GM19372 (cell line): Measurements from ENCODE around the gene NRROS.
A peak's percentile ranks its signal among the peaks of the same experiment; 100 is the strongest.
"Not testable (repeated sequence)": the region's sequence is repeated elsewhere in the genome, so short reads cannot be mapped to it uniquely, and the experiment has no call there.

Source experiments
- ATAC-seq: cut with Tn5 transposase; IDR thresholded peaks from one replicate; pipeline ENCODE4 v1.9.1; 2021; ENCODE audit warnings: mild to moderate bottlenecking, low read depth, moderate library complexity; ENCODE audit not compliant: unreplicated experiment

NRROS gene

DNA sequence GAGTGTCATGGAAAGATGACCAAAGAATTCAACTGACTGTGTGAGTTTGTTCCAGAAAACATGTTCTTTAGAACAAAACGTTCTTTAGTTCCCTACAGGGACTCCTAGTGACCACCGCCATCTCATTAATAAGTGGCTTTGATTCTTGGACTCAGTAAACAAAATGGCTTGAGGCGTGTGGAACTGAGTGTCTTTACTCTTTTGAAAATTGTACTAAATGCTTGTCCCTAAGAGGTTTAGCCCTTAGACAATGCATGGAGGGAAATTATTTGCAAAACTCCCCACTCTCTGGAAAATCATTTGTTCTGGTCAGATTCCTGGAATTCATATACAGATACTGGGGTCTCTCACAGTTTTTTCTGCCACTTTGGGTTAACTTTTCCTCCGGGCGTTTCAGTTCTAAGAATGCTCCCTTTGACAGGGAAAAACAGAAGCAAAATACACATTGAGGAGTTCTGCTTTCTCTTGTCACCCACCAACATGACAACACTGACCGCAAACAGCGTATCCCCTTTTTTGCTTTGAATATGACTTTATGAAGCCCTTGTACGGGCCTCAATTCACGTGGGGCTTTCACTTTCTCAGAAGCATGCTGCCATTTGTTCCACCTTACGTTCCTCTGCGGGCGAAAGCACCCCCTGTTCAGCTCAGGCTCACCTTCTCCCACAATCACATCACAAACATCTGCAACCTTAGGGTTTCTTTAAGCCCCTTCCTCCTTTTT, 15.3 kb upstream of the NRROS start:
- ATAC-seq: no peak

DNA sequence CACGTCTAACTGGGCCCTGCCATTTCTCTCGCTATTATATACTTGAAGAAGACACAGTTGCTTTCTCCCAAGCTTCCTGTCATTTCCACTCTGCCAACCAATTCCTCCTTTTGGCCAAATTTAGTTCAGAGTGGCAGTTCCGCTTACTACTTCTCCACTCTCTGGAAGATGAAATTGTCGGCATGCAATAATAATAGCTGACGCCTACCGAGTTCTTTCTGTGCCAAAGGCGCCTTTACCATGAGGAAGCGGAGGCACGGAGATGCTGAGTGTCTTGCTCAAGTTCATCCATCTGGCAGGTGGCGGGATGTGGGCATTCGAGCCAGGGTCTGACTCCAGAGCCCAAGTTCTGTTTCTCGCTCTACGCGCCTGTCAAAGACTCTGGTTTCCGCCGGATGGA, 14.6 kb upstream of the NRROS start:
- ATAC-seq: no peak

DNA sequence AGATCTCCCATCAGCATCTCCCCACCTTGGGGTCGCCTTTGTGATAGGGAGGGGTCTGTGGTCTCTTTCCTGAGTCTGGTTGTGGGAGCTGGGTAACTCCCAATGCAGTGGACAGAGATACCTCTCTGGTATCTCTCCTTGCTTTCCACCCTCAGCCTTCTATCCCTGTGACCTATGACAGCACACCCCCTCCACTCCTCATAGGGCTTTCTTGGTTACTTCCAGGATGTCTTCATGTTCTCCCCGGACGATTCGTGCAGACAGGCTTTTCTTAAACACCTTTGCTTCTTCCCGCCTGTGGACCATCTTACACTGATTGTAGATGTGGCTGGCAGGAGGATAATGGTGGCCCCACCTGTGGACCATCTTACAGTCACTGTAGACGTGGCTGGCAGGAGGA, 14.2 kb upstream of the NRROS start:
- no peak for ATAC-seq

DNA sequence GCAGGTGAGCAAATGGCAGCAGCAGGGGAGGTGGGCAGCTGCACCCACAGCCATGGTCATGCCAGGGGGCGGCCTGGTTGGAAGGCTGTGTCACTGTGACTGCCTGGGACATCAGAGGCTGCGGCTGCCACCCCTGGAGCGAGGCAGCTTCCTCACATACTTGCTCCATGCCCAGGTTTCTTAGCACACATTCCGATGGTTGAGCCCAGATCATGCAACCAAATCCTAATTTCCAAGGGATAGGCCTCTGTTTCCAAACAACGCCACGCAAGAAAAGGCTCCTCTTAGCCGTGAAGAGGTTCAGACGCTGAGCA, 11.6 kb upstream of the NRROS start:
- ATAC-seq: no peak

DNA sequence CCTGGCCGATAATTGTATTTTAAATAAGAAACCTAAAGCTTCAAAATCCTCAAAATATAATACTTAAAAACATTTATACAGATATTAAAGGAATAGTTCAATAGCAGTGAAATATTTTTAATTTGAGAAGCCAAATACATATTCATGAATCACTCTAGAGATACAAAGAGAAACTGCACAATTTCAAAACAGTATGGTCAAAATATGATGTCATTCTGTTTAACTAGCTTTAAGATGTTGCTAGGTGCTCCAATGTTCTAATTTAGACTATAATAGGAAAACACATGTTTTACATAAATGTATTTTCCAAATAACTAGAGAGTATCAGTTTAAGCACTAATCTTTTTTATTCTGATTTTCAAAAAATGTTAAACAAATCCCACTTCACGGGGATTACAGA, 10.3 kb upstream of the NRROS start:
- no peak for ATAC-seq

DNA sequence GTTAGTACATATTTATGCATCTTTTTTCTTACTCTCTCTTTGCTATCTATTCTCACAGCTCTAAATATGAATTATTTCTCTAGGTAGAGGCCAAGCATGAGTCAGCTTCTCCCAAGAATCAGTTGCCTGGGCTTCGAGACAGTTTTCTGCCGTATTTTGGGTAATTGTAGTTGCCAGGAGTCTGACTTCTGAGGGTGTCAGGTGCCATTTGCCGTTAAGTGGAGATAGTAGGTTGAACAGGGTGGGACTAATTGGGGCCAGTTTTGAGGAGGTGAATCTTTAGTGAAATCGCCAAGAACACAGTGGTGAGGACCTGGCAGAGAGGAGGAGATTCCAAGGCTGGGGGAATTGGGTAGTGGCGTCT, 7.8 kb upstream of the NRROS start:
- ATAC-seq: no peak

DNA sequence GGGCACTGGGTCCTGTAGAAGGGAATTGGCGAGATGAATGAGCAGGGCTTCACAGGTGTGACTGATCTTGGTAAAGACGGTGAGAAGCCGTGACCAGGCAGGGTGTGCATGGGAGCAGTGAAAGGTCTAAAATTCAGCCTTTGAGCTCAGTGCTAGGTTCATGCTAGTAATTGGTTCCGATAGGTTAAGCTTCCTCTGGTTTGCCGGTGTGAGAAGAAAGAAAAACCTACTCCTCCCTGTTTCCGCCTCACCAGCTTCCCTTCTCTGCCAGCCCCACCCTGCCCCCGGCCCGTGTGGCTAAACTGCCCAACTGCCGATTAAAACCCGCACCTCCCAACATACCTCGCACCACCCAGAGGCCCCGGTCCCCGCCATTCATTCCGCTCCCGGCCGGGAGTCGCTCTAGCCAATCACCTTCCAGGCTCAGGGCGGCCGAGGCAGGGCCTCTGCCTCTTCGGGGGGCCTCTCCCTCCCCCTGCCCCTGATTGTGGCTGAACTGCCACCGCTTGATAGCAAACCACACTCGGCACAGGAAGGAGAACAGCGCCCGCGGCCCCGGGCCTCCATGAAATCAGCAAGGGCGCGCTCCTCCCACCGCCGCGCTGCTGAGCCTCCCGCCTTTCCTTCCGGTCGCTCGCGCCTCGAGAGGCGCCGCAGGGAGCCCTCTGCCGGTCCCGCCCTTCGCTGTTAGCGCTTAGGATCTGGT, 7.3 kb upstream of the NRROS start:
- peak; percentile 74 for ATAC-seq

DNA sequence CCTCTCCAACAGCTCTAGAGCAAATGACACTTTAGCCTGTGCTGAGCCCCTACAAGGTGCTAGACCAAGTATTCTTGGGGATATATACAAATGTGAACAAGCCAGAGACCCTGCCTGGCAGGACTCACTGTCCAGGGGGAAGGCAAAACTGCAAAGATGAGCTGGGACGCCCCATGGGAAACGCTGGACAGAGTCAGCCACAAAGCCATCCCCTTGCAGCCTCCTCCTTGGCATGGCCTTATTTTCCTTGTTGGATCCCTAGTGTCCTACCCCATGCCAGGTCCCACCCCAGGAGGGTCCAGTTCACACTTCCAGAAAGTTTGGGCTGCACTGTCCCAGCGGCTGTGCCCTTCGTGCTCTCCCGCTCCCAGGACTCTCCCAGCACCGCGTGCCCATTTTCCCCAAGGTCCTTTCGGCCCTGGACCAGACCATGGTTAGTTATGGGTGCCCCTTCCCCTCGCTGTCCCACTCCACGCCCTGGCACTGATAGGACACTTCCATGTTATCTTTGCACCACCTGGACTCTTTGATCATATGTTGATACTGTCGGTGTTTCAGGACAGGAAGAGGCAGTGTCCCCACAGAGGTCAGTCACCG, 5.8 kb upstream of the NRROS start:
- ATAC-seq: no peak

DNA sequence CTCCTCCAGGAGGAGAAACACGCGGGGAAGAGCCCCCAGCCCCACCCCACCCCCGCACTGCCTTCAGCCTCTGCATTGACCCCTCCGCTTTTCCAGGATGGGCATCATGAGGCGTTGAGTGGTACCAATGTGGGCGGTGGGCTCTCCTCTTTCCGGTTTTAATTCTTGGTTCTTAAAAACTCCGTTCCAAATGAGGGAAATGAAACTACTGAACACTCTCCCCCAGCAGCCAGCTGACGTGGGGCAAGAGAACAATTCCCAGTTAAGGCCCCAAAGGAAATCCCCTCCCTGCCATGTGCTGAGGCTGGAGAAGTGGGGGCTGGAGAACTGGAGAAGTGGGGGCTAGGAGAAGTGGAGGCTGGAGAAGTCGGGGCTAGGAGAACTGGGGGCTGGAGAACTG, 5.3 kb upstream of the NRROS start:
- no peak for ATAC-seq

DNA sequence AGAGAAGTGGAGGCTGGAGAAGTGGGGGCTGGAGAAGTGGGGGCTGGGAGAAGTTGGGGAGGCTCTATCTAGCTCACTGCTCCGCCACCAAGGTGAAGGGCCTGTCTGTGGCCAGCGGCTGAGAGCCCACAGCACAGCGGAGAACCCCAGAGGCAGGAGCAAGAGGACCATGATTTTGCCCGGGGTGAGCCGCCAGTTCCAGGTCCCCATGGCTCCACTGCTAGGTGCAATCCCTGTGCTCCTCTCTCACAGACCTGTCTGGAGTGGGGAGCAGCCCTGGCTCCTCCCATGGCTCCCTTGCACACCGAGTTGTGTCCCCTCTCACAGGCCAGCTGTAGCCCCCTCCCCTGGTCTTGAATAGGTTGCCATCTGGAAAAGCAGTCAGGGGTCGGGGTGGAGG, 4.7 kb upstream of the NRROS start:
- no peak for ATAC-seq

DNA sequence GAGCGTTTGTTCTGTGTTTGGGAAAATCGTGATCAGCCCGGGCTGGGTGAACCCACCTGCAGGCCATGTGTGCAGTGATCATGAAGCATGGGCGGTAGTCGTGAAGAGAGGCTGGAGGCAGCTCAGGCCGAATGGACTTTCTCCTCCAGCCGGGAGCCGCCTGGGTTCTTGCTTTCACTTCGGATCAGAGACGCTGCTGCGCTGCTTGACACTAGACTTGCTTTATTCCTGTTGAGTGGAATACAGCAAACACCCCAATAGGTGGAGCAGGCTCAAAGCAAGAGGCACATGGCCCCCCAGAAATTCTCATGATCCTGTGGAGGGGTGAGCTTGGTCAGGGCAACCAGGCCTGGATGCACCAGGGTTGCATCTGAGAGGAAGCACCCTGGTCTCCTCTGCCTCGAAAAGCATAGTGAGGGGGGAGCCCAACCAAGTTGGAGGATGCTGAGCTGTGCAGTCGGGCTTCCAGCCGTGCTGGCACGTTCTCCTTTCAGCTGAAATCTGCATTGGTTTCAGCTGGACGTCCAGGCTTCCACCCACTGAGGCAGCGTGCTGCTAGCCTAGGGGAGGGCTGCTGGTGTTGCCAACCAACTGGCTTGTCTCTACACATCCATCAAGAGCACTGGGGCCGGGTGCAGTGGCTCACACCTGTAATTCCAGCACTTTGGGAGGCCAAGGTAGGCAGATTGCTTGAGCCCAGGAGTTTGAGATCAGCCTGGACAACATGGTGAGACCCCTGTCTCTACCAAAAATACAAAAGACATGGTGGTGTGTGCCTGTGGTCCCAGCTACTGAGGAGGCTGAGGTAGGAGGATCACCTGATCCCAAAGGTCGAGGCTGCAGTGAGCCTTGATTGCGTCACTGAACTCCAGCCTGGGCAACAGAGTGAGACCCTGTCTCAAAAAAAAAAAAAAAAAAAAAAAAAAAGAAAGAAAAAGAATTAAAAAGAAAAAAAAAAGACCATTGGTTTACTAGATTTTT, 2.8 kb upstream of the NRROS start:
- no peak for ATAC-seq

DNA sequence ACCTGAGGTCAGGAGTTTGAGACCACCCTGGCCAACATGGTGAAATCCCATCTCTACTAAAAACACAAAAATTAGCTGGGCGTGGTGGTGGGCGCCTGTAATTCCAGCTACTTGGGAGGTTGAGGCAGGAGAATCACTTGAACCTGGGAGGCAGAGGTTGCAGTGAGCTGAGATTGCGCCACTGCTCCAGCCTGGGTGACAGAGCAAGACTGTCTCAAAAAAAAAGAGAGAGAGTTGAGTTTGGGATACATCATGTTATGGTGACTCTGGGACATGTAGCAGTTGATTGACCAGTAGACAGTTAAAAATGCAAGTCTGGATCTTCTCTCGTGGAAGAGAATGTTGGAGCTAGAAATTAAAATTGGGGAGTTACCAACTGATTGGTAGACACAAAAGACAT, 1.6 kb upstream of the NRROS start:
- ATAC-seq: not testable (repeated sequence)

DNA sequence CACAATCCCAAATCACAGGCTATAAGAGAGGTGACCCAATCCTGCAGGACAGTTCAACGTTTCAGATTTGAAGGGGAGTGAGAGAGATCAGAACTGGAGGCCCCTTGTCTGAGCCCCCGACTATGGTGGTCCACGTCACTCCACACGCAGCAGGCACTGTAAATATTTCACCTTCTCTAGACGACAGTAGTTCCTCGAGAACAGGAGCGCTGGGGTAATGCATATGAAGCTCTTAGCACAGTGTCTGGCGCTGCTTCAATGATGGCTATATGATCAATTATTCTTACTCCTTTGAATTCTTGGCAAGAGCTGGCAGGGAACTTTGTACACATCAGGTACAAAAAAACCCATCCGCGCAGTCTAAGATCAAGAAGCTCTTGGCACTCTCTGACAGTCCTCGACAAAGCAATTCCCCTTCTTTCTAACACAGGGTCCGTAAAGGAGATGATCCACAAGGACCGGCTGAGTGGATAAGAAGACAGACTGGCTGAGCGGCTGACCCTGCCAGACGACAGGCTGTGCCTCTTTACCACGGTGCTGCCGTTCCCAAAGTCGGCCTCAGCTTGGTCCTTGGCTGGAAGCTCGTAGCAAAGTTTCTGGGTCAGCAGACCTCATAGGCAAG, 522 bp upstream of the NRROS start:
- ATAC-seq: no peak

DNA sequence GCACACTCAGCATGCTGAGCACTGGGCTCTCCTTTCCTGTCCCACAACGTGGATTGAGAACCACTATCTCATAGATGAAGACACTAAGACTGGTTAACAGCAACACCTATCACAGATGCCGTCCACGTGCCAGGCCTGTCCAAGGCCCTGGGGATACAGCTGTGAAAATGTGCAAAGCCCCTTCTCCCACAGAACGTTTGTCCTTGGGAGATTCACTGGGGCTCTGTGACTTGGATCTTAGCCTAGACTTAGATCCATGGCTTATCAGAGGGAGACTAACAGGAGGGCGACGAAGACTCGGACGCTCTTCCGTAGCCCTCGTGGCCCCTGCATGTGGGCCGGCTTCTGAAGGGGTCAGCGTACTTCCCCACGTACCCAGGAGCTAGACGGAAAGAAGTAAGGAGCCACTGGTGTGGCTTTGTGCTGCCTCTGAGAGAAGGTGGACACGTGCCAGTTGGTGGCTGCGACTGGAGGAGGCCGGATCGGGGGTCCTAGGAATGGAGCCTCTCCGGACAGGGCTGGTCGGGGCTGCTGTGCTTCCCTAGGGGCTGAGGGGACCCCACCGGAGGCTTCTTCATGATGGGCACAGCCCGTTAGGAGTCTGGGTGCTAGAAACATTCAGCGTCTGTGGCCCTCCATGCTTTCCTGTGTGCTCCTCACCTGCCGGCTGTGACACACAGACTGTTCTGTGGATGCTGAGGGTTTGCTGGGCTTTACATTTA, 964 bp downstream of the NRROS start:
- no peak for ATAC-seq

DNA sequence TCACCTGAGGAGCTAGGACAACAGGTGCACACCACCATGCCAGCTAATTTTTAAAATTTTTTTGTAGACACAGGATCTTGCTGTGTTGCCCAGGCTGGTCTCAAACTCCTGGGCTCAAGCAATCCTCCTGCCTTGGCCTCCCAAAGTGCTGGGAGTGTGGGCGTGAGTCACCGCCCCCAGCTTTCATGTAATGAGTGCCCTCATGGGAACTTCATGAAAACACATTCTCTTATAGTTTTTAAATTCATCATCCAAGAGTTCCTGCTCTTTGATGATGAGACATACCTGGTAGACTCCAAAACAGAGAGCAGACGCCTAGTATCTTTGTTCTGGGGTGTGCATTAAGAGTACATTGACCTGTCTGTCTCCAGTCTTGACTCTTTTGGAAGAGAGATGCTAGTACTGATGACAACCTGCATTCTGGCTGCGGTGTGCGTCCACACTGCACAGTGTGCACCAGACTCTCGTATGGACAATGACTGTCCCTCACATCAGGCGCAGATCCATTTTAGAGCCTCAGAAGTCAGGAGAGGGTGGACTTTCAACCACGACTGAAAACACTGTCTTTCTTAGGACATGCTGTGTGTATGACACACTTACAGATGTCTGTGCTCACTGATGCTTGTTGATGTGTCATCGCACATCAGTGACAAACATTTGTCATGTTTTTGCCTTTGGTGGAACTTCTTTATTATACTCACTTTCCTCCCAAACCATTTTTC, 2.0 kb downstream of the NRROS start:
- ATAC-seq: no peak

DNA sequence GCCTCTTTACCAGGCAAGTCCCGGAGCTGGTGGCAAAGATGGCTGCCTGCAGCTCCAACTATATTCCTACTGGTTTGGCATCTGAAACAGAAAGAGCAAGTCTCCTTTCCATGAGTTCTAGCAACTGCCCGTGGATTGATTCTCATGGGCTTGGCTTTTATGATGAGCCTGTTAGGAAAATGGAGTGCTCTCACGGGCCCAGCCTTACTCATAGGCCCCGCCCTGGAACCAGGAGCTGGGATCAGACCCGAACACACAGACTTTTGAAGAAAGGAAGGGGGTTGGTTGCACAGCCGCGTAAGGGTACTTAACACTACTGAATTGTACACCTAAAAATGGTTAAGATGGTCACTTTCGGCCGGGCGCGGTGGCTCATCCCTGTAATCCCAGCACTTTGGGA, 2.9 kb downstream of the NRROS start:
- no peak for ATAC-seq

DNA sequence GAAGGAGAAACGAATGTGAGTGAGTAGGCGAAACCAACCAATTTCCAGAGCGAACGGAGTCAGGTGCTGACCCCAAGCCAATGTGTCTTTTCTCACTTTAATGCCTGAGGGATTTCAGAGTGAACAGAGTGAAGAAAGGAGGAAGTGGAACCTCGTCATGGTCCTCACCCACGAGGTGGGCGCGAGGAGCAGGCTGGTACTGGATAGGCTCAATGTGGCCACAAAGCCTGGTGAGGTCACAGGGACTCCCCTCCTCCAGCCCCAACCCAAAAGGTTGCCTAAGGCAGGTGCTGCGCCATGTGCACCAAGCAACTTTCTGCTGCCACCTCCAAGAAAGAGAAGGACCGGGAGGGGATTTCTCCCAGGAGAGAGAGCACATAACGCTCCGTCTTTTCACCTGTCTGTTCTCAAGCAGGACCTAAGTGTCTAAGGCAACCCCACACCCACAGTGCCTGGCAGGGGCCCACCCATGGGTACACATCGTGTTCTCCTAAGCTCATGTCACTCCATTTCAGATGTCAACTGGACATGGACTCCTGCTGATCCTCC, 3.8 kb downstream of the NRROS start:
- ATAC-seq: peak; percentile 76

DNA sequence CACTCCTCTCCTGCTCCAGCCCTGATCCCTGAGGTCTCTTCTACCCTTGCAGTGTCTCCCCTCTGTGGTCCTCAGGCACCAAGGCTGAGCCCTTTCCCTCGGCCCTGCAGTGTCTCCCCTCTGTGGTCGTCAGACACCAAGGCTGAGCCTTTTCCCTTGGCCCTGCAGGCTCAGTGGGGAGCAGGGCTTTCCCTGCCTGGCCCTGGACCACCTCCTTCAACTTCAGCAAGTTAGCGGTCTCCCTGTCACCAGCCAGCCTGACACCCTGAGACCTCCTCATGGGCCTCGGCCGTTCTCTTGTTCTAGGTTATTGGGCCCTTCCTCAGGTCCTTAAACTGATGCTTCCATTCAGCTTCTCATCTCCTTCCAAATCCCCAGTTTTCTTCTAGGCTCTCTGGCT, 4.3 kb downstream of the NRROS start:
- ATAC-seq: no peak

DNA sequence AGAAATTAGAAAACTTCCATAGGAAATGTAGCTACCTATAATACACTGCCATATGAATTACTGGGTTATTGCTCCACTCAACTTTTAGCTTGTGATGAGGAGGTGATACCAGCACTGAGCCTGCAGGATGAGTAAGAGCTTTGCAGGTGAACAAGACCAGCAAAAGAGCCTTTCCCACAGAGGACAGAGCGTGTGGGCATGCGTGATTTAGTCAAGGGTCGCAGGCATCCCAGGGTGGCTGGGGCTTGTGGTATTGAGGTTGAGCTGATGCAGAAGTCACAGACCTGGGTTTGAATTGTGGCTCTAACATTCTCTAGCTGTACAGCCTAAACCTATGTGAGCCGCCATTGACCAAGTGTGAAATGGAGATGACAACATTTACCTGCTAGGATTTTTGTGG, 5.6 kb downstream of the NRROS start:
- no peak for ATAC-seq
